HCT116 (cell line): ENCODE measurements around the gene ADAD2. TPM values are rescaled to one million over a fixed set of nuclear protein-coding genes. Genes with fewer than 3 reads are reported as not detected.

ENCODE experiments used
- ATAC-seq: fragments of 200-7000 bp; cut with Tn5 transposase; 2 replicates; pipeline ENCODE4 v1.9.1; 2020; ENCODE audit warnings: mild to moderate bottlenecking, moderate library complexity
- BruUV-seq: library from RNA; stranded (reverse); fragments of 400-500 nt; replicated peaks from 2 replicates; lab custom pipeline; 2021; lab: Mats Ljungman, UMichigan
- CTCF ChIA-PET: fragments of 300-600 bp; sonication (Branson Sonifier 250); formaldehyde crosslinking; loops from one replicate; lab custom pipeline; 2021; ENCODE audit warnings: antibody characterized with exemption; lab: Charles Lee
- POLR2A ChIA-PET: fragments of 300-600, 350-600 bp; sonication (Branson Sonifier 250); formaldehyde crosslinking; loops from one replicate; lab custom pipeline; 2021; ENCODE audit warnings: antibody characterized with exemption; lab: Charles Lee
- RAD21 ChIA-PET, 2 experiments: fragments of 300-600 bp; sonication (Branson Sonifier 250); formaldehyde crosslinking; loops; one replicate each; lab custom pipeline; 2023; ENCODE audit warnings: low total read pairs in 2 of 2; ENCODE audit not compliant: uncharacterized antibody in 2 of 2, unreplicated experiment in 2 of 2, low non-redundant PET in 1 of 2; lab: Charles Lee
- DNase-seq: peaks from one replicate; pipeline ENCODE4 v3.0.0-alpha.2; 2010; ENCODE audit warnings: low read depth, low spot score
- H2AFZ ChIP-seq: fragments of 200-600 bp; shearing (Covaris generic), sonication (generic); 2 replicates; pipeline ENCODE4 v1.6.1; 2017; ENCODE audit warnings: low read depth, mixed run types, mixed read lengths, antibody characterized with exemption, low read length; ENCODE audit not compliant: poor library complexity, severe bottlenecking
- H3K27ac ChIP-seq: 2 replicates; pipeline ENCODE4 v1.5.1; 2012; ENCODE audit warnings: low read depth, low read length
- H3K27me3 ChIP-seq: fragments of 200-600 bp; sonication (generic); 2 replicates; pipeline ENCODE4 v1.6.1; 2016; ENCODE audit warnings: mixed run types, low read length, mixed read lengths; ENCODE audit not compliant: insufficient read depth
- H3K36me3 ChIP-seq, 2 experiments: fragments of 200-500 bp in 1 of 2; fragments of 200-600 bp in 1 of 2; sonication (Bioruptor generic) in 1 of 2; sonication (generic) in 1 of 2; 2 replicates each; pipeline versions ENCODE4 v1.5.1 to v1.6.1; 2014 to 2016; ENCODE audit warnings: low read length in 2 of 2, inconsistent platforms in 1 of 2, mixed read lengths in 1 of 2, mixed run types in 1 of 2; ENCODE audit not compliant: insufficient read depth in 2 of 2, control insufficient read depth in 1 of 2
- H3K4me1 ChIP-seq, 2 experiments: fragments of 200-600 bp in 1 of 2; sonication (generic) in 1 of 2; 2 replicates each; pipeline versions ENCODE4 v1.5.1 to v1.6.1; 2012 to 2017; ENCODE audit warnings: low read length in 2 of 2, inconsistent platforms in 1 of 2, mild to moderate bottlenecking in 1 of 2, mixed read lengths in 1 of 2, mixed run types in 1 of 2, moderate library complexity in 1 of 2; ENCODE audit not compliant: insufficient read depth in 2 of 2, control insufficient read depth in 1 of 2
- H3K4me2 ChIP-seq: fragments of 200-600 bp; sonication (generic); 2 replicates; pipeline ENCODE4 v1.6.1; 2017; ENCODE audit warnings: mixed run types, low read length, mixed read lengths
- H3K4me3 ChIP-seq, 2 experiments: fragments of 200-600 bp in 1 of 2; sonication (generic) in 1 of 2; replicated peaks in 1 of 2; 2 replicates each; pipeline ENCODE4 v1.5.1; 2011 to 2016; ENCODE audit warnings: low read length in 2 of 2, control low read depth in 1 of 2, low read depth in 1 of 2, mild to moderate bottlenecking in 1 of 2, mixed read lengths in 1 of 2, mixed run types in 1 of 2
- H3K79me2 ChIP-seq: fragments of 200-600 bp; sonication (generic); 2 replicates; pipeline ENCODE4 v1.6.1; 2017; ENCODE audit warnings: mild to moderate bottlenecking, mixed run types, low read length, moderate library complexity, mixed read lengths; ENCODE audit not compliant: insufficient read depth
- H3K9ac ChIP-seq: fragments of 200-600 bp; sonication (generic); 2 replicates; pipeline ENCODE4 v1.6.1; 2016; ENCODE audit warnings: low read length, mixed read lengths
- H3K9me2 ChIP-seq: fragments of 200-600 bp; sonication (generic), shearing (Covaris generic); 2 replicates; pipeline ENCODE4 v1.6.1; 2017; ENCODE audit warnings: mixed run types, mild to moderate bottlenecking, moderate library complexity; ENCODE audit not compliant: insufficient read depth
- H3K9me3 ChIP-seq, 2 experiments: fragments of 200-500 bp in 1 of 2; fragments of 200-600 bp in 1 of 2; sonication (Bioruptor generic) in 1 of 2; sonication (generic) in 1 of 2; 2 replicates each; pipeline ENCODE4 v1.6.1; 2014 to 2017; ENCODE audit warnings: low read length in 2 of 2, mixed read lengths in 2 of 2, inconsistent platforms in 1 of 2, low read depth in 1 of 2, mild to moderate bottlenecking in 1 of 2, mixed run types in 1 of 2, moderate library complexity in 1 of 2; ENCODE audit not compliant: control insufficient read depth in 1 of 2, insufficient read depth in 1 of 2
- H4K20me1 ChIP-seq: fragments of 200-600 bp; sonication (generic), shearing (Covaris generic); 2 replicates; pipeline ENCODE4 v1.6.1; 2017; ENCODE audit warnings: mixed run types, mild to moderate bottlenecking, moderate library complexity; ENCODE audit not compliant: insufficient read depth
- CEBPB ChIP-seq: IDR thresholded peaks from 2 replicates; pipeline ENCODE4 v1.6.1; 2012; ENCODE audit warnings: low read depth
- EGR1 ChIP-seq: IDR thresholded peaks from 2 replicates; pipeline ENCODE4 v1.6.1; 2012; ENCODE audit warnings: low read depth
- ELF1 ChIP-seq: IDR thresholded peaks from 2 replicates; pipeline ENCODE4 v1.6.1; 2012; ENCODE audit warnings: low read depth, borderline replicate concordance
- EZH2 ChIP-seq: fragments of 200-600 bp; sonication (generic); IDR thresholded peaks from 2 replicates; pipeline ENCODE4 v1.6.1; 2017; ENCODE audit warnings: antibody characterized with exemption, mixed run types
- FOSL1 ChIP-seq: IDR thresholded peaks from 2 replicates; pipeline ENCODE4 v1.6.1; 2012; ENCODE audit warnings: low read depth
- POLR2A ChIP-seq: IDR thresholded peaks from 2 replicates; pipeline ENCODE4 v1.7.0; 2011; ENCODE audit warnings: borderline replicate concordance; ENCODE audit not compliant: insufficient read depth, insufficient read length; ENCODE audit errors: extremely low read depth
- POLR2AphosphoS5 ChIP-seq: IDR thresholded peaks from 2 replicates; pipeline ENCODE4 v1.6.1; 2011; ENCODE audit warnings: mild to moderate bottlenecking, low read depth, low read length, moderate library complexity
- RAD21 ChIP-seq: IDR thresholded peaks from 2 replicates; pipeline ENCODE4 v1.6.1; 2012; ENCODE audit warnings: low read depth, mild to moderate bottlenecking
- SIN3A ChIP-seq: IDR thresholded peaks from 2 replicates; pipeline ENCODE4 v1.6.1; 2012; ENCODE audit warnings: low read depth
- SP1 ChIP-seq: IDR thresholded peaks from 2 replicates; pipeline ENCODE4 v1.6.1; 2012; ENCODE audit warnings: low read depth
- SRF ChIP-seq: IDR thresholded peaks from 2 replicates; pipeline ENCODE4 v1.6.1; 2012; ENCODE audit warnings: low read depth
- TCF7L2 ChIP-seq: IDR thresholded peaks from 2 replicates; pipeline ENCODE4 v1.7.0; 2011; ENCODE audit warnings: borderline replicate concordance, inconsistent platforms; ENCODE audit not compliant: insufficient read depth, insufficient read length; ENCODE audit errors: extremely low read depth
- YY1 ChIP-seq: IDR thresholded peaks from 2 replicates; pipeline ENCODE4 v1.6.1; 2011; ENCODE audit warnings: low read length, low read depth, moderate library complexity, mild to moderate bottlenecking; ENCODE audit not compliant: insufficient replicate concordance; ENCODE audit errors: extremely low read depth
- ZFX ChIP-seq: fragments of 450-650 bp; IDR thresholded peaks from 2 replicates; pipeline ENCODE4 v1.6.1; 2017
- ZNF274 ChIP-seq: fragments of 200-500 bp; sonication (Bioruptor generic); IDR thresholded peaks from 2 replicates; pipeline ENCODE4 v1.6.1; 2014; ENCODE audit warnings: mild to moderate bottlenecking, low read depth, low read length, inconsistent platforms
- intact Hi-C: fragments of 100-400 bp; cut with micrococcal nuclease; formaldehyde crosslinking; loops from 2 replicates; pipeline ENCODE4 v1.10.0; 2022
- total RNA-seq: library from RNA; stranded (reverse); gene quantifications from one replicate; pipeline ENCODE4 v1.2.1, GENCODE V29; 2021; ENCODE audit not compliant: unreplicated experiment
- TF ChIP-seq, protein P1 (sequence below), 3 experiments: fragments of 200-600 bp in 1 of 3; sonication (generic) in 1 of 3; IDR thresholded peaks in 2 of 3; conservative IDR thresholded peaks in 1 of 3; 2 replicates each; pipeline ENCODE4 v1.5.1; 2012 to 2017; ENCODE audit warnings: low read depth in 2 of 3, low read length in 2 of 3, antibody characterized with exemption in 1 of 3, borderline replicate concordance in 1 of 3, control low read depth in 1 of 3, mild to moderate bottlenecking in 1 of 3, mixed read lengths in 1 of 3, mixed run types in 1 of 3, moderate library complexity in 1 of 3; ENCODE audit not compliant: insufficient read depth in 1 of 3
- TF ChIP-seq, protein P2 (sequence below): IDR thresholded peaks from 2 replicates; pipeline ENCODE4 v1.6.1; 2012; ENCODE audit warnings: low read depth
- TF ChIP-seq, protein P3 (sequence below): IDR thresholded peaks from 2 replicates; pipeline ENCODE4 v1.6.1; 2012

Gene ADAD2
- total RNA-seq, 1 experiment from 2014 or later = not detected

DNA sequence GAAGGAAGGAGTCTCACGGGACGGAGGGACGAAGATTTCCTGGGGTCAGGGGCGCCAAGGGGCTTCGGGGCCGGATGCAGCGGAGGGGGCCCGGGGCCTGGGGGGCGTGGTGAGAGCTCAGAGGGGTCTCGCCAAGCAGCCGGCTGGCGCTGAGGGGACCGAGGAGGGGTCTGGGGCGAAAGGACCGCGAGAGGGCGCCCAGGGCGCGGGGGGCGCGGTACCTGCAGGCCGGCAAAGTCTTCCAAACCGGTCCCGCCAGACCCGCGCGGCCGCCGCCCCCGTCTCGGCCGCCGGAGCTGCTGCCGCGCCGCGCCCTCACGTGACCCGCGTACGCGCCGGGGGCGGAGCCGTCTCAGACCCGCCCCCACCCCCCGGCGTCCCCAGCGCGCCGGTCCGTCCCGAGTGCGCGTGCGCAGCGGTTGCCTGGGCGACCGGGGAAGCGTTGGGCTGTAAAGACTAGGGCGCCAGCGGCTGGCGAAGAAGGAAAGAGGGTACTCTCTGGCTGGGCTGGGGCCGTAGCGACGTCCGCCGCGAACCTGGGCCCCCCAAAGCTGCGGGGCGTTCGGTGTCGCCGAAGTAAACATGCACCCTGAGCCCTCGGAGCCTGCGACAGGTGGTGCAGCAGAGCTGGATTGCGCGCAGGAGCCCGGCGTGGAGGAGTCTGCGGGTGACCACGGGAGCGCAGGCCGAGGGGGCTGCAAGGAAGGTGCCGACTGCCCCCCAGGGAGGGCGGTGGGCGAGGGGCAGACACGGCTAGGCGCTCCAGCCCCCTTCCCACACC lies 45.9 kb upstream of the ADAD2 start, which contains the start of the genes DNAAF1 and HSDL1 (continued):
- TF ChIP-seq, protein P1, sequence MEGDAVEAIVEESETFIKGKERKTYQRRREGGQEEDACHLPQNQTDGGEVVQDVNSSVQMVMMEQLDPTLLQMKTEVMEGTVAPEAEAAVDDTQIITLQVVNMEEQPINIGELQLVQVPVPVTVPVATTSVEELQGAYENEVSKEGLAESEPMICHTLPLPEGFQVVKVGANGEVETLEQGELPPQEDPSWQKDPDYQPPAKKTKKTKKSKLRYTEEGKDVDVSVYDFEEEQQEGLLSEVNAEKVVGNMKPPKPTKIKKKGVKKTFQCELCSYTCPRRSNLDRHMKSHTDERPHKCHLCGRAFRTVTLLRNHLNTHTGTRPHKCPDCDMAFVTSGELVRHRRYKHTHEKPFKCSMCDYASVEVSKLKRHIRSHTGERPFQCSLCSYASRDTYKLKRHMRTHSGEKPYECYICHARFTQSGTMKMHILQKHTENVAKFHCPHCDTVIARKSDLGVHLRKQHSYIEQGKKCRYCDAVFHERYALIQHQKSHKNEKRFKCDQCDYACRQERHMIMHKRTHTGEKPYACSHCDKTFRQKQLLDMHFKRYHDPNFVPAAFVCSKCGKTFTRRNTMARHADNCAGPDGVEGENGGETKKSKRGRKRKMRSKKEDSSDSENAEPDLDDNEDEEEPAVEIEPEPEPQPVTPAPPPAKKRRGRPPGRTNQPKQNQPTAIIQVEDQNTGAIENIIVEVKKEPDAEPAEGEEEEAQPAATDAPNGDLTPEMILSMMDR (IDR thresholded peaks at IDR 0.05 in 2 of 3, conservative IDR thresholded peaks at IDR 0.05 in 1 of 3; ENCODE audit: borderline replicate concordance in 1 of 3, insufficient read depth in 1 of 3, low read depth in 2 of 3, low read length in 2 of 3) = peak in 1 of 3 experiments; percentile 22; a peak in 1 of 6 replicates
- TF ChIP-seq SIN3A = peak; percentile 66; the same call in 1 of the 2 replicates

DNA sequence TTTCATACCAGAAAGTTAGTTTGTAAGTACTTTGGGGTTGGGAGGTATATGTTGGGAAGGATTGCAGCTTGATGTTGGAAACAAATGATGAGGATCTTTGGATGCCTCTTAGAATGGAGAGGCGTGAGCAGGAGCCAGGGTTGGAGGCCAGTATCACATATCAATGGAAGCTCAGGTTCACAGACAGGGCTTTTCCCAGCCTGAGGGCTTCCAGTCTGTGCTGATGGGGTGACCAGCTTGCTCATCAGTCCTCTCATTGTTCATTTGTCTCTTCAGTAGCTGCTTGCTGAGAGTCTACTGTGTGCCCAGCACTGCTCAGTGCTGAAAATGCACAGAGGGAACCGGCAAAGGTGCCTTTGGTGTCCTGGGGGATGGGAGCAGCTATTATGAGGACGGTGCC lies 40.0 kb upstream of the ADAD2 start:
- Histone ChIP-seq H3K4me3 (no peak overlapping the region), H3K9ac (no peak overlapping the region), H3K27ac (no peak overlapping the region), H3K36me3 (no peaks in the 10 kb centered on the region), H3K27me3 (no peaks in the 10 kb centered on the region), H3K79me2 (no peaks in the 10 kb centered on the region), H3K9me2 (no peaks in the 10 kb centered on the region), H3K9me3 (no peaks in the 10 kb centered on the region; a peak in 1 of 4 replicates), H2AFZ (no peak overlapping the region), H3K4me2 (no peak overlapping the region), H4K20me1 (no peaks in the 10 kb centered on the region), H3K4me1 (peaks cover 0 to 5% of the 10 kb centered on the region in 2 experiments; a peak in 2 of 4 replicates)
- CTCF ChIA-PET = no interaction called here
- DNase-seq (no peak), ATAC-seq (no peak)
- RAD21 ChIA-PET = no interaction called here
- intact Hi-C loops = no loop called here
- POLR2A ChIA-PET = no interaction called here
- no TSS peak for BruUV-seq
- TF ChIP-seq SRF (no peak), CEBPB (no peak), EZH2 (no peak), SIN3A (no peak), ZFX (no peak), ZNF274 (no peak), TCF7L2 (no peak), SP1 (no peak), FOSL1 (no peak), POLR2A (no peak), YY1 (no peak), EGR1 (no peak), ELF1 (no peak), RAD21 (no peak), POLR2AphosphoS5 (no peak)
- TF ChIP-seq, protein P2, sequence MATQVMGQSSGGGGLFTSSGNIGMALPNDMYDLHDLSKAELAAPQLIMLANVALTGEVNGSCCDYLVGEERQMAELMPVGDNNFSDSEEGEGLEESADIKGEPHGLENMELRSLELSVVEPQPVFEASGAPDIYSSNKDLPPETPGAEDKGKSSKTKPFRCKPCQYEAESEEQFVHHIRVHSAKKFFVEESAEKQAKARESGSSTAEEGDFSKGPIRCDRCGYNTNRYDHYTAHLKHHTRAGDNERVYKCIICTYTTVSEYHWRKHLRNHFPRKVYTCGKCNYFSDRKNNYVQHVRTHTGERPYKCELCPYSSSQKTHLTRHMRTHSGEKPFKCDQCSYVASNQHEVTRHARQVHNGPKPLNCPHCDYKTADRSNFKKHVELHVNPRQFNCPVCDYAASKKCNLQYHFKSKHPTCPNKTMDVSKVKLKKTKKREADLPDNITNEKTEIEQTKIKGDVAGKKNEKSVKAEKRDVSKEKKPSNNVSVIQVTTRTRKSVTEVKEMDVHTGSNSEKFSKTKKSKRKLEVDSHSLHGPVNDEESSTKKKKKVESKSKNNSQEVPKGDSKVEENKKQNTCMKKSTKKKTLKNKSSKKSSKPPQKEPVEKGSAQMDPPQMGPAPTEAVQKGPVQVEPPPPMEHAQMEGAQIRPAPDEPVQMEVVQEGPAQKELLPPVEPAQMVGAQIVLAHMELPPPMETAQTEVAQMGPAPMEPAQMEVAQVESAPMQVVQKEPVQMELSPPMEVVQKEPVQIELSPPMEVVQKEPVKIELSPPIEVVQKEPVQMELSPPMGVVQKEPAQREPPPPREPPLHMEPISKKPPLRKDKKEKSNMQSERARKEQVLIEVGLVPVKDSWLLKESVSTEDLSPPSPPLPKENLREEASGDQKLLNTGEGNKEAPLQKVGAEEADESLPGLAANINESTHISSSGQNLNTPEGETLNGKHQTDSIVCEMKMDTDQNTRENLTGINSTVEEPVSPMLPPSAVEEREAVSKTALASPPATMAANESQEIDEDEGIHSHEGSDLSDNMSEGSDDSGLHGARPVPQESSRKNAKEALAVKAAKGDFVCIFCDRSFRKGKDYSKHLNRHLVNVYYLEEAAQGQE = no peak
- TF ChIP-seq, protein P3, sequence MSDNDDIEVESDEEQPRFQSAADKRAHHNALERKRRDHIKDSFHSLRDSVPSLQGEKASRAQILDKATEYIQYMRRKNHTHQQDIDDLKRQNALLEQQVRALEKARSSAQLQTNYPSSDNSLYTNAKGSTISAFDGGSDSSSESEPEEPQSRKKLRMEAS = no peak
